ENCODE measurements around the gene KHDC4.

Gene KHDC4

DNA sequence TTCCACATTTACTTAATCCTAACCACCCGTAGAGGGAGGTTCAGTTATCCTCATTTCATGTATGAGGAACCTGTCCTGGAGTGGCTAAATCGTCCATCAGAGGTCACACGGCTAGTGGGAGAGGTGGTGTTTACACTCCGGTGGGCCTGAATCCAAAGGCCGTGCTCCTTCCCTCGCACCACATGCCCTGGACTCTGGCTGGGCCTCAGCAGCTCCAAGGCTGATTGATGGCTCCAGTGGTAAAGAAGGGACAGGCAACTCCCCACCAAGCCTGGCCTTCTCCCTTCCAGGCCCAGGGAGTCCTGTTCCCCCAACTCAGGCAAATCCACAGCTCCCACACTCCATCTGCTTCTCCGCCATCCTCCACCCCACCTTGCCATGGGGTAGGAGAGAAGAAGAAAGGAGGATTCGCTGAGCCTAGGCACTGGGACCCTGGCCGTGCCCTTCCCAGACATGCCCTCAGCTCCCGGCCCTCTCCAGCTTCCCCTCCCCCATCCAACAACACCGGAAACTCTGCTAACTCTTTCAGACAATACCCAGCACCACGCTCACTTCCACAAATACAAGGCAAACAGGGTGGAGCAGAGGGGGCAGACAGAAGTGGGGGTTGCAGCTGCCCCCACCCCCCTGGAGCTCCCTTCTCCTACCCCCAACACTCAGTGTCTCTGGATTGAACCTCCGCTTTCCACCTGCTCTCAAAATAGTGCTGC, 33.3 kb upstream of the KHDC4 start:
- Histone ChIP-seq H3K27ac (peak overlapping the region; percentile 76 to 99), H3K4me1 (peaks cover 0 to 73% (median 62%) of the 10 kb centered on the region in 4 donors), H3K4me3 (peak overlapping the region in 1 of 2 donors; percentile 22), H3K9me3 (no peaks in the 10 kb centered on the region), H3K36me3 (peaks cover 49 to 73% (median 64%) of the 10 kb centered on the region in 3 donors), H3K27me3 (no peaks in the 10 kb centered on the region)
- TF ChIP-seq, protein P1, sequence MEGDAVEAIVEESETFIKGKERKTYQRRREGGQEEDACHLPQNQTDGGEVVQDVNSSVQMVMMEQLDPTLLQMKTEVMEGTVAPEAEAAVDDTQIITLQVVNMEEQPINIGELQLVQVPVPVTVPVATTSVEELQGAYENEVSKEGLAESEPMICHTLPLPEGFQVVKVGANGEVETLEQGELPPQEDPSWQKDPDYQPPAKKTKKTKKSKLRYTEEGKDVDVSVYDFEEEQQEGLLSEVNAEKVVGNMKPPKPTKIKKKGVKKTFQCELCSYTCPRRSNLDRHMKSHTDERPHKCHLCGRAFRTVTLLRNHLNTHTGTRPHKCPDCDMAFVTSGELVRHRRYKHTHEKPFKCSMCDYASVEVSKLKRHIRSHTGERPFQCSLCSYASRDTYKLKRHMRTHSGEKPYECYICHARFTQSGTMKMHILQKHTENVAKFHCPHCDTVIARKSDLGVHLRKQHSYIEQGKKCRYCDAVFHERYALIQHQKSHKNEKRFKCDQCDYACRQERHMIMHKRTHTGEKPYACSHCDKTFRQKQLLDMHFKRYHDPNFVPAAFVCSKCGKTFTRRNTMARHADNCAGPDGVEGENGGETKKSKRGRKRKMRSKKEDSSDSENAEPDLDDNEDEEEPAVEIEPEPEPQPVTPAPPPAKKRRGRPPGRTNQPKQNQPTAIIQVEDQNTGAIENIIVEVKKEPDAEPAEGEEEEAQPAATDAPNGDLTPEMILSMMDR (IDR thresholded peaks at IDR 0.05), result no peak
- peak in 1 of 2 donors; percentile 78 for DNase-seq
- intact Hi-C loops (cut with DNase I; ENCODE audit: low total_unique reads), result no loop called here

DNA sequence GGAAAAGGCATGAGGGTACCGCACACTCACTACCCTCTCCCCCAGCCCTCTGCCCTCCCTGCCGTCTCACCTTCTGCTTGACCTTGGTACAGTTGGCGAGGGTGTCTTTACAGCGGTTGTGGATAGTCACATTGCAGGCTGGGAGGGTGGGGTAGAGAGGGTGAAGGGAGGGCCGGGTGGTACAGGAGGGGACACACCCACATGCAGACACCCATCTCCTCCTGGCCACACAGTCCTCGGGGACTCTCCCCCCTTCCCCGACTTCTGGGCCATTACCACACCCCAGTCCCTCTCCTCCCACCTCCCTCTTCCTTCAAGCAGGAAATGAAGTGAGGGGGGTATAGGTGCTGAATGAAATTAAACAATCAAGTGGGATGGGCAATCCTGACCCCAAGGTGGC, 32.5 kb upstream of the KHDC4 start:
- intact Hi-C loops (cut with DNase I; ENCODE audit: low total_unique reads), result no loop called here
- H3K27me3 ChIP-seq, result no peaks in the 10 kb centered on the region
- H3K9me3 ChIP-seq, result no peaks in the 10 kb centered on the region
- no peak overlapping the region for H3K4me3 ChIP-seq
- TF ChIP-seq, protein P1 (IDR thresholded peaks at IDR 0.05), result no peak
- H3K4me1 ChIP-seq, result peaks cover 0 to 73% (median 62%) of the 10 kb centered on the region in 4 donors
- DNase-seq, result no peak
- peak overlapping the region; percentile 76 to 99 for H3K27ac ChIP-seq
- H3K36me3 ChIP-seq, result peaks cover 49 to 80% (median 72%) of the 10 kb centered on the region in 3 donors

DNA sequence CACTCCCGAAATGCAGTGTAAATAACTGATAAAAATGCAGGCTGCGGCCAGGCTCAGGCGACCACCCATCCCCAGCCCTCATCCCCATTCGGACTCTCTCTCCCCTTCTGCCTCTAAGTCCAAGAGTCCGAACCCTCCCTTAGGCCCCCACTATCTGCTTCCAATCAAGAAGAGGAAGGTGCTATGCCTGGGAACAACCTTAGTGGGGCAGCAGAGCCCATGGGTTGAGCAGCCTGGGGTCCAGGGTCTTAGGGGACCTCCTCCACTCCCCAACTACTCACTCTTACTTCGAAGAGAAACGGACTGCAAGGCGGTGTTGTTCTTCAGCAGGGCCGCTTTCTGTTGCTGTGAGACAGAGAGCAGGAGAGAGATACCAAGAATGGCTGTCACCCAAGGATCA, 31.9 kb upstream of the KHDC4 start:
- H3K4me1 ChIP-seq, result peaks cover 0 to 73% (median 61%) of the 10 kb centered on the region in 4 donors
- intact Hi-C loops (cut with DNase I; ENCODE audit: low total_unique reads), result no loop called here
- H3K36me3 ChIP-seq, result peaks cover 53 to 86% (median 76%) of the 10 kb centered on the region in 3 donors
- H3K27ac ChIP-seq, result peak overlapping the region; percentile 76 to 99
- no peak for DNase-seq
- no peak overlapping the region for H3K4me3 ChIP-seq
- no peaks in the 10 kb centered on the region for H3K9me3 ChIP-seq
- TF ChIP-seq, protein P1 (IDR thresholded peaks at IDR 0.05), result no peak
- no peaks in the 10 kb centered on the region for H3K27me3 ChIP-seq

DNA sequence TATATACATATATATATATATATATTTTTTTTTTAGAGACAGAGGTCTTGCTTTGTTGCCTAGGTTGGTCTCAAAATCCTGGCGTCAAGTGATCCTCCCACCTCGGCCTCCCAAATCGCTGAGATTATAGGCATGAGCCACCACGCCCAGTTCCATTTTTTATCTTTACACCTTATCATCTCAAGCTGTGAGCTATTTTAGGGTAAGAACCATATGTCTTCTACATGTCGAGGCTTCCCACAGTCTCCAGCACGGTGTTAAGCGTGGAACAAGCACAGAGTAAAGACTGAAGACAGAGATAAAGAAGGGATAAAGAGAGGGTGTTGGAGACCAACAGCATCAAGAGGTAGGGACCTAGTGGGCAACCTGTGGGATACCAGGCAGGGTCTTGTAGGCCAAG, 30.0 kb upstream of the KHDC4 start:
- peaks cover 0 to 72% (median 47%) of the 10 kb centered on the region in 4 donors for H3K4me1 ChIP-seq
- peaks cover 61 to 97% (median 91%) of the 10 kb centered on the region in 3 donors for H3K36me3 ChIP-seq
- H3K27ac ChIP-seq, result no peak overlapping the region
- H3K27me3 ChIP-seq, result no peaks in the 10 kb centered on the region
- DNase-seq, result no peak
- TF ChIP-seq, protein P1 (IDR thresholded peaks at IDR 0.05), result no peak
- intact Hi-C loops (cut with DNase I; ENCODE audit: low total_unique reads), result no loop called here
- H3K4me3 ChIP-seq, result no peak overlapping the region
- H3K9me3 ChIP-seq, result no peaks in the 10 kb centered on the region

DNA sequence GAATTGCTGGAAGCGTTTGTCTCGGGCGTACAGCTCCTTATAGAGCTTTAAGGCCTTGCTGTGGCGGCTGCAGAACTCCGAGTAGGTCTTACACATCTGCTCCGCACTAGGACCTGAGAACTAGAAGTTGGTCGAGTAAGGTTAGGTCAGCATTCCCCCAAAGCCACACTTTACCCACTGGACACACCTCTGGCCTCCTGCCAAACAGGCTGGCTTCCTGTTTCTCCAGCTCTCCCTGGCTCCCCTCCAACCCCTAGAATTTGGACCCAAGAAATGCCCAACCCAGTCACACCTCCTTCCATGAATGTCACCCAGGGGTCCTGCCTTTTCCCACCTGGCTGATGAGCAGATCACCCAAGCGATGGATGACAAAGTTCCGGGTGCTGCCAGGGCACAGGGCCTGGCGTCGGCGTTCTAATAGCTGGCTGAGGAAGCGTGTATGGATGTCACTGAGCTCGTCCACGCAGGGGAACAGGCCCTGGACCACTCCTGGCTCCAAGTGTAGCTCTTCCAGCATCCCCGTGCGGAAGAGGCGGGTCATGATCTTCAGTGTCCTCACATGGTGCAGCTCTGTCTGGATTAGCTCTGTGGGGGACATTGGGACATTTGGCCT, 28.5 kb upstream of the KHDC4 start:
- H3K36me3 ChIP-seq, result peaks cover 68 to 99% (median 96%) of the 10 kb centered on the region in 3 donors
- TF ChIP-seq, protein P1 (IDR thresholded peaks at IDR 0.05), result no peak
- peaks cover 0 to 57% (median 32%) of the 10 kb centered on the region in 4 donors for H3K4me1 ChIP-seq
- intact Hi-C loops (cut with DNase I; ENCODE audit: low total_unique reads), result no loop called here
- no peaks in the 10 kb centered on the region for H3K27me3 ChIP-seq
- no peaks in the 10 kb centered on the region for H3K9me3 ChIP-seq
- no peak overlapping the region for H3K4me3 ChIP-seq
- DNase-seq, result peak; percentile 67 to 82
- H3K27ac ChIP-seq, result peak overlapping the region; percentile 83 to 91
